NT2/D1 (cell line): ENCODE measurements around the gene TLE5.
"Not testable (repeated sequence)": the region's sequence is repeated elsewhere in the genome, so short reads cannot be mapped to it uniquely, and the experiment has no call there.

Experiments used
- DNase-seq: peaks from one replicate; pipeline ENCODE4 v3.0.0-alpha.2; 2011; ENCODE audit warnings: low read depth, low spot score
- H3K27me3 ChIP-seq: 2 replicates; pipeline ENCODE4 v1.6.0; 2011; ENCODE audit warnings: mild to moderate bottlenecking; ENCODE audit not compliant: insufficient read length, insufficient read depth
- H3K36me3 ChIP-seq: 2 replicates; pipeline ENCODE4 v1.6.1; 2011; ENCODE audit warnings: mild to moderate bottlenecking, low read length, mixed read lengths; ENCODE audit not compliant: insufficient read depth, insufficient read length
- H3K4me1 ChIP-seq: 2 replicates; pipeline ENCODE4 v1.5.1; 2011; ENCODE audit not compliant: insufficient read depth, insufficient read length
- H3K4me3 ChIP-seq: 2 replicates; pipeline ENCODE4 v1.5.1; 2011; ENCODE audit warnings: low read depth; ENCODE audit not compliant: insufficient read length
- H3K9ac ChIP-seq: 2 replicates; pipeline ENCODE4 v1.6.0; 2011; ENCODE audit warnings: low read depth; ENCODE audit not compliant: insufficient read length
- H3K9me3 ChIP-seq: 2 replicates; pipeline ENCODE4 v1.5.1; 2011; ENCODE audit warnings: mild to moderate bottlenecking, low read length; ENCODE audit not compliant: insufficient read depth
- SUZ12 ChIP-seq: IDR thresholded peaks from 2 replicates; pipeline ENCODE4 v1.6.1; 2011; ENCODE audit not compliant: insufficient read length, insufficient read depth; ENCODE audit errors: extremely low read depth
- YY1 ChIP-seq: IDR thresholded peaks from 2 replicates; pipeline ENCODE4 v1.6.1; 2011; ENCODE audit not compliant: insufficient read length, insufficient read depth
- ZNF274 ChIP-seq: IDR thresholded peaks from 2 replicates; pipeline ENCODE4 v1.6.1; 2011; ENCODE audit warnings: mild to moderate bottlenecking, low read depth, low read length

The TLE5 gene

GRCh38 chr19:3095441-3096191 is 33.3 kb upstream of the TLE5 start:
- peaks cover 6% of the 10 kb centered on the region for H3K27me3 ChIP-seq
- peaks cover 15% of the 10 kb centered on the region for H3K36me3 ChIP-seq
- peak overlapping the region; percentile 97 for H3K4me3 ChIP-seq
- peak overlapping the region; percentile 98 for H3K9ac ChIP-seq
- peaks cover 32% of the 10 kb centered on the region for H3K4me1 ChIP-seq
- TF ChIP-seq SUZ12 (no peak), ZNF274 (no peak)
- peak; percentile 33 for DNase-seq
- no peaks in the 10 kb centered on the region for H3K9me3 ChIP-seq

- Histone ChIP-seq H3K36me3 (peaks cover 15% of the 10 kb centered on the region), H3K9me3 (no peaks in the 10 kb centered on the region), H3K4me3 (peak overlapping the region; percentile 97), H3K9ac (peak overlapping the region; percentile 98), H3K4me1 (peaks cover 24% of the 10 kb centered on the region), H3K27me3 (peaks cover 6% of the 10 kb centered on the region)
- TF ChIP-seq ZNF274 (no peak), YY1 (no peak), SUZ12 (no peak)
- DNase-seq, result no peak
Observed at GRCh38 chr19:3094601-3095440, 32.5 kb upstream of the TLE5 start.

GRCh38 chr19:3089299-3089855 is 27.1 kb upstream of the TLE5 start:
- H3K27me3 ChIP-seq, DNase-seq, H3K9me3 ChIP-seq, H3K4me1 ChIP-seq, H3K4me3 ChIP-seq, H3K9ac ChIP-seq, H3K36me3 ChIP-seq: not testable (repeated sequence)

GRCh38 chr19:3087769-3088168 is 25.5 kb upstream of the TLE5 start:
- H3K36me3 ChIP-seq, result no peaks in the 10 kb centered on the region
- no peaks in the 10 kb centered on the region for H3K27me3 ChIP-seq
- no peak for TF ChIP-seq SUZ12
- no peak for TF ChIP-seq YY1
- TF ChIP-seq ZNF274, result no peak
- H3K4me1 ChIP-seq, result no peaks in the 10 kb centered on the region
- no peak for DNase-seq
- no peaks in the 10 kb centered on the region for H3K9me3 ChIP-seq
- no peak overlapping the region for H3K9ac ChIP-seq
- no peak overlapping the region for H3K4me3 ChIP-seq

GRCh38 chr19:3084943-3085342 is 22.6 kb upstream of the TLE5 start:
- TF ChIP-seq ZNF274, result no peak
- TF ChIP-seq SUZ12, result no peak
- Histone ChIP-seq H3K4me3 (no peak overlapping the region), H3K36me3 (no peaks in the 10 kb centered on the region), H3K9me3 (no peaks in the 10 kb centered on the region), H3K4me1 (no peaks in the 10 kb centered on the region), H3K9ac (no peak overlapping the region), H3K27me3 (no peaks in the 10 kb centered on the region)
- DNase-seq, result no peak

GRCh38 chr19:3083964-3084363 is 21.7 kb upstream of the TLE5 start:
- Histone ChIP-seq H3K9me3 (no peaks in the 10 kb centered on the region), H3K27me3 (no peaks in the 10 kb centered on the region)

GRCh38 chr19:3082331-3082730 is 20.0 kb upstream of the TLE5 start:
- H3K9me3 ChIP-seq, result no peaks in the 10 kb centered on the region
- TF ChIP-seq YY1 (no peak), SUZ12 (no peak), ZNF274 (no peak)
- H3K27me3 ChIP-seq, result no peaks in the 10 kb centered on the region
- no peak overlapping the region for H3K9ac ChIP-seq
- H3K36me3 ChIP-seq, result no peaks in the 10 kb centered on the region
- DNase-seq, result no peak
- no peaks in the 10 kb centered on the region for H3K4me1 ChIP-seq
- H3K4me3 ChIP-seq, result no peak overlapping the region

More at GRCh38 chr19:3083964-3084363, 21.7 kb upstream of the TLE5 start:
- no peak overlapping the region for H3K9ac ChIP-seq
- no peaks in the 10 kb centered on the region for H3K4me1 ChIP-seq
- no peak overlapping the region for H3K4me3 ChIP-seq
- no peak for TF ChIP-seq YY1
- TF ChIP-seq ZNF274, result no peak
- TF ChIP-seq SUZ12, result no peak
- DNase-seq, result no peak
- H3K36me3 ChIP-seq, result no peaks in the 10 kb centered on the region
